SJCRH30 (cell line): ENCODE data around the gene SLPI. TPM values are rescaled to one million over a fixed set of nuclear protein-coding genes. Genes with fewer than 3 reads are reported as not detected.

Experiments used
- DNase-seq, 2 experiments: peaks; one replicate each; pipeline ENCODE4 v3.0.0-alpha.2; 2015 to 2020
- H3K27ac ChIP-seq: fragments of 250-450 bp; sonication (Bioruptor Pico); 2 replicates; pipeline ENCODE4 v1.5.1; 2020; ENCODE audit warnings: mild to moderate bottlenecking, moderate library complexity
- H3K27me3 ChIP-seq: fragments of 250-450 bp; sonication (Bioruptor Pico); 2 replicates; pipeline ENCODE4 v1.5.1; 2020; ENCODE audit warnings: mild to moderate bottlenecking, moderate library complexity
- H3K36me3 ChIP-seq: fragments of 250-450 bp; sonication (Bioruptor Pico); 2 replicates; pipeline ENCODE4 v1.5.1; 2020; ENCODE audit warnings: mild to moderate bottlenecking, moderate library complexity
- H3K4me1 ChIP-seq: fragments of 250-450 bp; sonication (Bioruptor Pico); 2 replicates; pipeline ENCODE4 v1.5.1; 2020; ENCODE audit warnings: mild to moderate bottlenecking, moderate library complexity
- H3K4me3 ChIP-seq: fragments of 250-450 bp; sonication (Bioruptor Pico); 2 replicates; pipeline ENCODE4 v1.5.1; 2020; ENCODE audit warnings: mild to moderate bottlenecking, moderate library complexity
- H3K9me3 ChIP-seq: fragments of 250-450 bp; sonication (Bioruptor Pico); replicated peaks from 2 replicates; pipeline ENCODE4 v1.5.1; 2020; ENCODE audit warnings: mild to moderate bottlenecking, moderate library complexity
- total RNA-seq: library from RNA; depleted of rRNA; stranded (reverse); fragments of >200 nt; shearing (Covaris generic); gene quantifications from 2 replicates; pipeline ENCODE4 v1.2.3, GENCODE V29; 2014

Gene SLPI
- total RNA-seq, 1 experiment from 2014 or later, result not detected

DNA sequence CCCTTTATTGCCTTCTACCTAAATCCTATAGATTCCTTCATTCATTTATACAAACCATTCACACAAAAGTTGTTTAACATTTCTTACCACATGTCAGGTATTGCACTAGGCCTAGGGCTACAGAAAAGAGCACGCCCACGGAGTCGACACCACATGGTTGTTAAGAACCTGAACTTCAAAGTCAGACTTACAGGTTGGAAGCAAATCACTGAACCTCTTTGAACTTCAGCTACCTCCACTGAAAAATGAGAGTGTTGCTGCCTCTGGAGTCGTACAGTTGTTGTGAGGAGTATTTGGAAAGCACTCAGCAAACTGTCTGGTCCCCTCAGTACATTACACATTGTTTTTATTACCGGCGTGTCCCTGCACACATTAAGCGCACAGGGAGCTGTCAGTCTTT lies 3.3 kb upstream of the SLPI start:
- H3K4me1 ChIP-seq, result no peaks in the 10 kb centered on the region
- no peak overlapping the region for H3K4me3 ChIP-seq
- peaks cover 20% of the 10 kb centered on the region for H3K27me3 ChIP-seq
- DNase-seq, result no peak
- no peak overlapping the region for H3K27ac ChIP-seq
- H3K9me3 ChIP-seq, result peaks cover under 1% of the 10 kb centered on the region; the same call in 1 of the 2 replicates
- H3K36me3 ChIP-seq, result no peaks in the 10 kb centered on the region

GRCh38 chr20:45257161-45257560 lies 2.8 kb upstream of the SLPI start:
- DNase-seq, result no peak
- H3K27ac ChIP-seq, result no peak overlapping the region
- H3K4me1 ChIP-seq, result no peaks in the 10 kb centered on the region
- H3K4me3 ChIP-seq, result no peak overlapping the region
- H3K9me3 ChIP-seq, result no peaks in the 10 kb centered on the region
- H3K27me3 ChIP-seq, result peaks cover 22% of the 10 kb centered on the region
- H3K36me3 ChIP-seq, result no peaks in the 10 kb centered on the region

DNA sequence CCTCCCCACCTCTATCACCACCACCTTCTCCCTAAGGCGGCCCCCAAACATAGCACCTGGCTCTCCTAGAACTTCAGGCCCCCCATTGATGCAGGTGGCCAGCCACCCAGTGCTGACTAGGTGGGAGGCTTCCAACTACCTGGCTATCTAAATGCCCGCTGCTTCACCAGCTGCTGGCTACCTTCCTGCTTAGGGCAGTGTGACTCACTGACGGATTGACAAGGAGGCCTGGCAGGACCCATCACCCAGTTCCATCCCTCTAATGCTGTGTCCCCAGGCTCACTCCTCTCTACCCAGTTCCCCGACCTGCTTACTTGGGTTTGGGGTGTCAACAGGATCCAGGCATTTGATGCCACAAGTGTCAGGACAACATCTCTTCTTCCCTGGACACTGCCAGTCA lies 1.1 kb downstream of the SLPI start:
- no peaks in the 10 kb centered on the region for H3K9me3 ChIP-seq
- H3K36me3 ChIP-seq, result no peaks in the 10 kb centered on the region
- no peak overlapping the region for H3K4me3 ChIP-seq
- H3K4me1 ChIP-seq, result no peaks in the 10 kb centered on the region
- H3K27me3 ChIP-seq, result peaks cover 24% of the 10 kb centered on the region
- no peak overlapping the region for H3K27ac ChIP-seq
- DNase-seq, result no peak

- H3K4me3 ChIP-seq, result no peak overlapping the region
- H3K36me3 ChIP-seq, result no peaks in the 10 kb centered on the region
- no peak overlapping the region for H3K27ac ChIP-seq
- no peak for DNase-seq
- H3K27me3 ChIP-seq, result peaks cover 26% of the 10 kb centered on the region
- no peaks in the 10 kb centered on the region for H3K4me1 ChIP-seq
- H3K9me3 ChIP-seq, result no peaks in the 10 kb centered on the region
These were observed 2.3 kb downstream of the SLPI start for GRCh38 chr20:45251884-45252560.

- Histone ChIP-seq H3K27ac (no peak overlapping the region), H3K27me3 (peaks cover 30% of the 10 kb centered on the region), H3K4me3 (no peak overlapping the region)
These were observed 5.8 kb downstream of the SLPI start for GRCh38 chr20:45248609-45249008.

GRCh38 chr20:45247865-45248264 lies 6.5 kb downstream of the SLPI start:
- H3K27ac ChIP-seq, result no peak overlapping the region

More at GRCh38 chr20:45248609-45249008, 5.8 kb downstream of the SLPI start:
- no peaks in the 10 kb centered on the region for H3K36me3 ChIP-seq
- no peaks in the 10 kb centered on the region for H3K4me1 ChIP-seq
- DNase-seq, result no peak
- H3K9me3 ChIP-seq, result no peaks in the 10 kb centered on the region

GRCh38 chr20:45246109-45246508 lies 8.3 kb downstream of the SLPI start:
- H3K9me3 ChIP-seq, result no peaks in the 10 kb centered on the region
- no peaks in the 10 kb centered on the region for H3K36me3 ChIP-seq
- no peak overlapping the region for H3K27ac ChIP-seq
- H3K4me3 ChIP-seq, result no peak overlapping the region
- no peaks in the 10 kb centered on the region for H3K4me1 ChIP-seq
- peaks cover 23% of the 10 kb centered on the region for H3K27me3 ChIP-seq
- DNase-seq, result no peak

More at GRCh38 chr20:45247865-45248264, 6.5 kb downstream of the SLPI start:
- DNase-seq, result no peak
- Histone ChIP-seq H3K36me3 (no peaks in the 10 kb centered on the region), H3K4me3 (no peak overlapping the region), H3K9me3 (no peaks in the 10 kb centered on the region), H3K27me3 (peaks cover 30% of the 10 kb centered on the region), H3K4me1 (no peaks in the 10 kb centered on the region)

DNA sequence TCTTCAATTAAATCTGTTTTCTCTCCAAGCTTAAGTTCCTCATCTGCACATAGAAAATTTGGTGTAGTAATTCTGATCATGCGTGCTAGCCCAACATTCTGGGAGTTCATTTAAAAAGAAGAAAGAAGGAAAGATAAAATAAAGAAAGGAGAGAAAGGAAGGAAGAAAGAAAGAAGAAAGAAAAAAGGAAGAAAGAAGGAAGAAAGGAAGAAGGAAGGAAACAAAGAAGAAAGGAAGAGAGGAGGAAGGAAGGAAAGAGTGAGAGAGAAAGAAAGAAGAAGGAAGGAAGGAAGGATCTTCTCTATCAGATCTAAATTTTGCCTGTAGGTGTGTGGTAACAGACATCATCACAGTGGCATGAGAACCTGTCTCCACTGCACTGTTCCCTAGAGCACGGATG lies 16.2 kb downstream of the SLPI start:
- H3K27me3 ChIP-seq, result no peaks in the 10 kb centered on the region
- no peak for DNase-seq
- peaks cover 5% of the 10 kb centered on the region for H3K9me3 ChIP-seq
- H3K36me3 ChIP-seq, result no peaks in the 10 kb centered on the region
- no peak overlapping the region for H3K4me3 ChIP-seq
- H3K4me1 ChIP-seq, result no peaks in the 10 kb centered on the region
- no peak overlapping the region for H3K27ac ChIP-seq

DNA sequence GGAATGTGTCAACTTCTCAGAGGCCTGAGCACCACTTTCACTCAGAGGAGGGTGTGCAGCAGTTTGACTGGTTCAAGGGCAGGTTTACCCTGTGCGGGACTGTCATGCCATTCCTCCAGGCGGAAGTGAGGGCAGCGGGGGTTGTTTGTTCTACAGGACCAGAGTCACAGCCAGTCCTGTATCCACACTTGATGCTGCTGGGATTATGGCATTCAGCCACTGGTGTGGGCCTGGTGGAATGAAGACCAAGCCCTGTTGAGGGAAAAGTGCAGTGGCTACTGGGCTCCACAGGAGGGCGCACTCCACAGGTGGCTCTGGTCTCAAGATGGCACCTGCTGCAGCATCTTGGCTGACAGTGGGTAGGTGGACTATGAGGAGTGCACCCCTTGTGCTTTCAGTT lies 18.4 kb downstream of the SLPI start:
- H3K36me3 ChIP-seq, result no peaks in the 10 kb centered on the region
- H3K4me1 ChIP-seq, result no peaks in the 10 kb centered on the region
- H3K27me3 ChIP-seq, result no peaks in the 10 kb centered on the region
- DNase-seq, result peak in 1 of 2 experiments; percentile 13
- no peak overlapping the region for H3K27ac ChIP-seq
- H3K4me3 ChIP-seq, result no peak overlapping the region
- peaks cover 5% of the 10 kb centered on the region for H3K9me3 ChIP-seq

DNA sequence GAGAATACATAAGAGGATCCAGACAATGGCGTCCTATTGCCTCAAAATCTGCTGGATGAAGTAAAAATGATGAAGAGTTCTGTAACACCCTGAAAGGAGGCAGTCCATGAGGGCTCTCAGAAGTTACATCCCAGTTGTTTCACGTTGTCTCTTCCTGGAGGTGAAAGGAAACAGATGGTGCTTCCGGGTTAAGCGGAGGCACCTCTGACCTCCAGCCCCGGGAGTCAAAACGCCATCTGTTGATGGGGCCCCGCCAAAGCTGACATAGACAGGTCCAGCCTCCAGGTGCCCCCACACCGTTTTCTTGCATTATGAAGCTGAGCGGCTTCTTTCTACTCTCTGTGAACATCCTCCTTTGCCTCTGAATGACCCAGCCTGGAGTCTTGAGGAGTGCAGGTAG lies 23.7 kb downstream of the SLPI start:
- H3K36me3 ChIP-seq, result no peaks in the 10 kb centered on the region
- peaks cover 5% of the 10 kb centered on the region for H3K9me3 ChIP-seq
- DNase-seq, result peak in 1 of 2 experiments; percentile 11
- no peak overlapping the region for H3K27ac ChIP-seq
- no peaks in the 10 kb centered on the region for H3K4me1 ChIP-seq
- H3K27me3 ChIP-seq, result no peaks in the 10 kb centered on the region
- no peak overlapping the region for H3K4me3 ChIP-seq

DNA sequence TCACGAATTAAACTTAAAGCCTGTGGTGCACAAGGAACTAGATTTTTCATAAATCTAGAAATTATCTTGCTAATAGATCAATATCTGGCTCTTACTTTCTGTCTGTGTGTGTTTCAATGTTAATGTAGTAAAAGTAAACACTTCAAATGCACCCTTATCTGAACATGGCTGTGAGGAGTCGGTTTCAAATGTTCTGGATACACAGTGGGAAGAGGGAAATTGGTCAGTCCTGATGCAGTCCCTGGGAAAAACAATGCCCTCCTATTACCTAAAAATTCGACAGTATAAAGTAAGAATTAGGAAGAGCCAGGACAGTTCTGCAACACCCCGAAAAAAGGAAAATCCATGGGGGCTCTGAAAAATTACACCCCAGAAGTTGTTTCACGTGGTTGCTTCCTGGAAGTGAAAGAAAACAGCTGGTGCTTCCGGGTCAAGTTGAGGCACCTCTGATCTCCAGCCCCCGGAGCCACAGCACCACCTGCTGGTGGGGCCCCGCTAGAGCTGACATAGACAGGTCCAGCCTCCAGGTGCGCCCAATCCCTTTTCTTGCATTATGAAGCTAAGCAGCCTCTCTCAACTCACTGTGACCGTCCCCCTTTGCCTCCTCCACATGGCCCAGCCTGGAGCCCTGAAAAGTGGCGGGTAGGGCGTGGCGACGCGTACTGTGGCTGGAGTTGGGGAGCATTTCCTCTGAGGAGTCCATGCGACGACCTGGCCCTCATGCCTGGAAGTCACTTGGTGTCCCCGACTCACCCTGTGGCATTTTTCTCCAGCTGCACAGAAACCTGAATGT lies 24.9 kb downstream of the SLPI start:
- peaks cover 5% of the 10 kb centered on the region for H3K9me3 ChIP-seq
- peak; percentile 70 to 71 for DNase-seq
- H3K4me1 ChIP-seq, result no peaks in the 10 kb centered on the region
- H3K36me3 ChIP-seq, result no peaks in the 10 kb centered on the region
- H3K27ac ChIP-seq, result no peak overlapping the region
- H3K4me3 ChIP-seq, result peak overlapping the region; percentile 32
- H3K27me3 ChIP-seq, result no peaks in the 10 kb centered on the region; the same call in 1 of the 2 replicates

- Histone ChIP-seq H3K4me1 (no peaks in the 10 kb centered on the region), H3K9me3 (no peaks in the 10 kb centered on the region), H3K27ac (no peak overlapping the region), H3K36me3 (no peaks in the 10 kb centered on the region), H3K27me3 (peaks cover 4% of the 10 kb centered on the region), H3K4me3 (no peak overlapping the region)
- DNase-seq, result no peak
These were observed 28.1 kb downstream of the SLPI start for GRCh38 chr20:45226287-45226686.

- Histone ChIP-seq H3K4me1 (no peaks in the 10 kb centered on the region), H3K36me3 (no peaks in the 10 kb centered on the region), H3K4me3 (no peak overlapping the region), H3K27me3 (peaks cover 23% of the 10 kb centered on the region), H3K9me3 (no peaks in the 10 kb centered on the region), H3K27ac (no peak overlapping the region)
- no peak for DNase-seq
These were observed 31.2 kb downstream of the SLPI start for GRCh38 chr20:45223136-45223535.

DNA sequence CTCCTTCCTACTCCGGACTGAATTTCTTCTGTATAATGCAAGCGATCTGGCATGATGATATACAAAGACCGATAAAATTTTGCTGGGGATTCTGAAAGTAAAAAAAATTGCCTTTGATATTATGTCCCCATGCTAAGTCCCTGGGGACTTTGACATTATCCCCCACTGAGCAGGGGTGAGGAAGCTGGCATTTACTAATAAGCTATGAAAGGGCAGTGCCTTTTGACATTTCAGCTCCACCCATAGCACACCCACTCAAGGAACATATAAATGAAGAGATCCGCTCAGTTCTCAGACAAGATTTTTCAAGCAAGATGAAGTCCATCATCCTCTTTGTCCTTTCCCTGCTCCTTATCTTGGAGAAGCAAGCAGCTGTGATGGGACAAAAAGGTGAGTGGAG lies 33.3 kb downstream of the SLPI start, which contains the start of gene SEMG2:
Gene SEMG2, plus strand, starts transcription at position 298 of the 400 bp plus-strand sequence. Its CDS starts 17 bp downstream, at position 315.
- no peak within 1 kb of the TSS for H3K27ac ChIP-seq
- no peaks in the 10 kb centered on the region for H3K9me3 ChIP-seq
- H3K4me1 ChIP-seq, result no peaks in the 10 kb centered on the region
- no peak for DNase-seq
- no peak within 1 kb of the TSS for H3K4me3 ChIP-seq
- H3K36me3 ChIP-seq, result no peaks in the 10 kb centered on the region
- peaks cover 28% of the 10 kb centered on the region for H3K27me3 ChIP-seq

DNA sequence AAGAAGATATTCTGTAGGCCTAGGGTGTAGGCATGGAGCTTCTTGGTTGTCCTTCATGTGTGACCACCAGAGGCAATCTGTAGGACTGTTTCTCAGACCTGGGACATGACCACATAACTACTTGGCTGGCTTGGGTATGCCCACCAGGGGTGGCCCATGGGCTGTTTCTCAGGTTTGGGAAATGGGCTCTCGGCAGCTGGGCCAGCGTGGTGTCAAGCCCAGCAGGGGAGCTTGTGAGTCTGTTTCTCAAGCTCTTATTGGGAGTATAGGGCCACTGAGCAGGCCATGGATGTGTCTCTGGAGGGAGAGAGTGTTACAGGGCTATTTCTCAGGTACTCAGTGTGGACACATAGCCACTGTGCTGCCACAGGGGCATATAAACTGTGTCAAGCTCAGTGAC lies 35.7 kb downstream of the SLPI start:
- H3K4me1 ChIP-seq, result no peaks in the 10 kb centered on the region
- no peak for DNase-seq
- H3K4me3 ChIP-seq, result no peak overlapping the region
- H3K27me3 ChIP-seq, result peaks cover 28% of the 10 kb centered on the region
- no peaks in the 10 kb centered on the region for H3K9me3 ChIP-seq
- no peak overlapping the region for H3K27ac ChIP-seq
- no peaks in the 10 kb centered on the region for H3K36me3 ChIP-seq
